Measurements from ENCODE around the gene CCDC171. TPM values are rescaled to one million over a fixed set of nuclear protein-coding genes. Genes with fewer than 3 reads are reported as not detected.

Gene CCDC171
- total RNA-seq, 1 donor from 2014 or later: 0.92 TPM

- DNase-seq (ENCODE audit: low read depth): no peak
- no peak overlapping the region for H3K4me3 ChIP-seq (ENCODE audit: low read depth, low read length)
- no peak for TF ChIP-seq CTCF (conservative IDR thresholded peaks at IDR 0.05; ENCODE audit: low read depth, low read length)
These were observed 23.1 kb upstream of the CCDC171 start for GRCh38 chr9:15529566-15530324.

- H3K4me3 ChIP-seq (ENCODE audit: low read depth, low read length): no peak overlapping the region
- no peak for DNase-seq (ENCODE audit: low read depth)
- no peak for TF ChIP-seq CTCF (conservative IDR thresholded peaks at IDR 0.05; ENCODE audit: low read depth, low read length)
These were observed 21.5 kb upstream of the CCDC171 start for GRCh38 chr9:15531380-15531779.

DNA sequence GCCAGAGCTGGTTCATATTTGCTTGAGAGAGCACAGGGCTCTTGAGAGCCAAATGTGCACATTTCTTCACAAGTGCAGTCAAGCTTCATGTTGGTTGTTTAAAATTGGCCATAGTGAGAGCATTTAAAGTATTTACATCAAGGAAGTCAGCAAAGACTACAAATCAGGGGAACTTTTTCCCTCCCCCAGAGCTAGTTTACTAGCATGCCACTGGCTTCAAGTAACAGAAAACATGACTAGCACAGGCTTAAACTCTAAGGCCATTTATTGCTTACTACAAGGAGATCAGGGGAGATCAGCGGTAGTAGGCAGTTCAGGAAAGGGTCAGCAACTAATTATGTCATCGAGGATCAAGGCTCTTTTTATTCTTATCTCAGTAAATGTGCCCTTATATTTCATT, 11.0 kb upstream of the CCDC171 start:
- no peak overlapping the region for H3K4me3 ChIP-seq (ENCODE audit: low read depth, low read length)
- no peak for TF ChIP-seq CTCF (conservative IDR thresholded peaks at IDR 0.05; ENCODE audit: low read depth, low read length)
- no peak for DNase-seq (ENCODE audit: low read depth)

GRCh38 chr9:15542624-15543023, 10.2 kb upstream of the CCDC171 start:
- no peak overlapping the region for H3K4me3 ChIP-seq (ENCODE audit: low read depth, low read length)
- DNase-seq (ENCODE audit: low read depth): no peak
- no peak for TF ChIP-seq CTCF (conservative IDR thresholded peaks at IDR 0.05; ENCODE audit: low read depth, low read length)

- no peak for DNase-seq (ENCODE audit: low read depth)
- H3K4me3 ChIP-seq (ENCODE audit: low read depth, low read length): no peak overlapping the region
- no peak for TF ChIP-seq CTCF (conservative IDR thresholded peaks at IDR 0.05; ENCODE audit: low read depth, low read length)
These were observed 9.6 kb upstream of the CCDC171 start for GRCh38 chr9:15543047-15543813.

DNA sequence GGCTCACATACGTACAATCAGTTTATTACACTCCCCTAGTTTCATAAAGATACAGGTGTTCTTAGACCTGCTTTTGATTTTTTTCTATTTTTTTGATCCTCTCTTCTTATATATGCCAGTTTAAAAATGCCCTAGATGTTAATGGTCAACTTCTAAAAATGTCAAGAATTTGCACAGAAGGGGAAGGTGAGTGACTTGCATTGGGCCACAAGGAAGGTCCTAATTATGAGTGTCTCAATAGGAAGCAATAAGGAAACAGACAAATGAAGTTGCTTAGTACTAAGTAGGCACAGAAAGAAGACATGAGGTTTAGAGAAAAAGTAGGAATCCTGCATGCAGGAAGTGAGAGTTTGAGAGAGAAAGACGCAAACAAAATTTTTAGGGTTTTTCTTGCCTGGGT, 3.2 kb upstream of the CCDC171 start:
- DNase-seq (ENCODE audit: low read depth): no peak
- no peak overlapping the region for H3K4me3 ChIP-seq (ENCODE audit: low read depth, low read length)
- TF ChIP-seq CTCF (conservative IDR thresholded peaks at IDR 0.05; ENCODE audit: low read depth, low read length): no peak

Data from epithelial cell of proximal tubule (primary cell).